ENCODE results near the gene SLC44A5. TPM values are rescaled to one million over a fixed set of nuclear protein-coding genes. Genes with fewer than 3 reads are reported as not detected.
"Not testable (repeated sequence)": the region's sequence is repeated elsewhere in the genome, so short reads cannot be mapped to it uniquely, and the experiment has no call there.

SLC44A5 gene
- total RNA-seq, 2 experiments from 2014 or later, result 0.79 to 0.89 TPM

- POLR2A ChIA-PET, result no interaction called here
- Mint-ChIP-seq H3K9me3 (no peaks in the 10 kb centered on the region), H3K27me3 (no peaks in the 10 kb centered on the region), H3K27ac (no peak overlapping the region), H3K36me3 (no peaks in the 10 kb centered on the region), H3K4me3 (no peak overlapping the region), H3K4me1 (no peaks in the 10 kb centered on the region)
- no peak for ATAC-seq (ENCODE audit: low read depth)
- no peak for DNase-seq
Measured at GRCh38 chr1:75438355-75438754, 172.6 kb downstream of the SLC44A5 start.

- POLR2A ChIA-PET, result no interaction called here
- ATAC-seq (ENCODE audit: low read depth), result no peak
- no peaks in the 10 kb centered on the region for H3K27me3 Mint-ChIP-seq
- no peak overlapping the region for H3K27ac Mint-ChIP-seq
- H3K36me3 Mint-ChIP-seq, result no peaks in the 10 kb centered on the region
- H3K4me3 Mint-ChIP-seq, result no peak overlapping the region
- H3K4me1 Mint-ChIP-seq, result no peaks in the 10 kb centered on the region
- H3K9me3 Mint-ChIP-seq, result no peaks in the 10 kb centered on the region
- no peak for DNase-seq
Measured at GRCh38 chr1:75431843-75432242, 179.1 kb downstream of the SLC44A5 start.

DNA sequence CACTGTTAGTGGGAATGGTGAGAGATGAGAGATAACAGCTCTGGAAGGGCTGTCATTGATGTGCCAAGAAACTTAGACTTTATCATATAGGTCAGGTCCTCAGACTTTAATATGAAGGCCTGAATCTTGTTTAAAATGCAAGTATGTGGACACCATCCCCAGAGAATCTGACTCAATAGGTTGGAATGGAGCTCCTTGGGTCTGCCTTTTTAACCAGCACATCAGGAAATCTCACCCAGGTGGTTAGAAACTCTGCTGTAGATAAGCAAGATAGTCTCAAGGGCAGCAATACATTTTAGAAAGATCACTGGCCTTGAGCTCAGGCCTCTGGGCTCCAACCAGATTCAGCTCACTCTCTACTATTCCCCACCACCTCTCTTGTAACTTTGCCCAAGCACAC is 180.4 kb downstream of the SLC44A5 start:
- Mint-ChIP-seq H3K27me3 (no peaks in the 10 kb centered on the region), H3K27ac (no peak overlapping the region), H3K36me3 (no peaks in the 10 kb centered on the region), H3K4me3 (no peak overlapping the region), H3K9me3 (no peaks in the 10 kb centered on the region), H3K4me1 (no peaks in the 10 kb centered on the region)
- POLR2A ChIA-PET, result no interaction called here
- ATAC-seq (ENCODE audit: low read depth) (no peak), DNase-seq (no peak)

GRCh38 chr1:75426688-75427087 is 184.2 kb downstream of the SLC44A5 start:
- no peaks in the 10 kb centered on the region for H3K27me3 Mint-ChIP-seq
- H3K4me1 Mint-ChIP-seq, result no peaks in the 10 kb centered on the region
- H3K4me3 Mint-ChIP-seq, result no peak overlapping the region
- POLR2A ChIA-PET, result no interaction called here
- ATAC-seq (ENCODE audit: low read depth) (no peak), DNase-seq (no peak)
- no peaks in the 10 kb centered on the region for H3K36me3 Mint-ChIP-seq
- H3K27ac Mint-ChIP-seq, result no peak overlapping the region
- no peaks in the 10 kb centered on the region for H3K9me3 Mint-ChIP-seq

- no peak overlapping the region for H3K4me3 Mint-ChIP-seq
- no peak overlapping the region for H3K27ac Mint-ChIP-seq
- no peak for DNase-seq
Measured at GRCh38 chr1:75425001-75425650, 185.8 kb downstream of the SLC44A5 start.

GRCh38 chr1:75423616-75424015 is 187.3 kb downstream of the SLC44A5 start:
- Mint-ChIP-seq H3K9me3 (no peaks in the 10 kb centered on the region), H3K27me3 (no peaks in the 10 kb centered on the region), H3K27ac (no peak overlapping the region), H3K4me1 (no peaks in the 10 kb centered on the region), H3K36me3 (no peaks in the 10 kb centered on the region), H3K4me3 (no peak overlapping the region)
- DNase-seq (no peak), ATAC-seq (ENCODE audit: low read depth) (no peak)
- POLR2A ChIA-PET, result no interaction called here

More at GRCh38 chr1:75425001-75425650, 185.8 kb downstream of the SLC44A5 start:
- Mint-ChIP-seq H3K36me3 (no peaks in the 10 kb centered on the region), H3K27me3 (no peaks in the 10 kb centered on the region), H3K9me3 (no peaks in the 10 kb centered on the region), H3K4me1 (no peaks in the 10 kb centered on the region)
- POLR2A ChIA-PET, result no interaction called here
- no peak for ATAC-seq (ENCODE audit: low read depth)

GRCh38 chr1:75423136-75423535 is 187.8 kb downstream of the SLC44A5 start:
- POLR2A ChIA-PET, result no interaction called here
- Mint-ChIP-seq H3K9me3 (no peaks in the 10 kb centered on the region), H3K4me1 (no peaks in the 10 kb centered on the region), H3K27me3 (no peaks in the 10 kb centered on the region), H3K36me3 (no peaks in the 10 kb centered on the region), H3K27ac (no peak overlapping the region), H3K4me3 (no peak overlapping the region)
- no peak for DNase-seq
- no peak for ATAC-seq (ENCODE audit: low read depth)

GRCh38 chr1:75421371-75421770 is 189.5 kb downstream of the SLC44A5 start:
- Mint-ChIP-seq H3K27ac (no peak overlapping the region), H3K9me3 (no peaks in the 10 kb centered on the region), H3K4me3 (no peak overlapping the region), H3K27me3 (no peaks in the 10 kb centered on the region), H3K36me3 (no peaks in the 10 kb centered on the region), H3K4me1 (no peaks in the 10 kb centered on the region)
- DNase-seq (no peak), ATAC-seq (ENCODE audit: low read depth) (no peak)
- POLR2A ChIA-PET, result no interaction called here

DNA sequence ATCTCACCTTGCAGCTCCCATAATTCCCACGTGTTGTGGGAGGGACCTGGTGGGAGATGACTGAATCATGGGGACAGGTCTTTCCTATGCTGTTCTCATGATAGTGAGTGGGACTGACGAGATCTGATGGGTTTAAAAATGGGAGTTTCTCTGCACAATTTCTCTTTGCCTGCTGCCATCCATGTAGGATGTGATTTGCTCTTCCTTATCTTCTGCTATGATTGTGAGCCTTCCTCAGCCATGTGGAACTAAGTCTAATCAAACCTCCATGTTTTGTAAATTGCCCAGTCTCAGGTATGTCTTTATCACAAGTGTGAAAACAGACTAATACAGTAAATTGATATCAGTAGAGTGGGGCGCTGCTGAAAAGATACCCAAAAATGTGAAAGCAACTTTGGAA is 195.7 kb downstream of the SLC44A5 start:
- Mint-ChIP-seq H3K27me3 (no peaks in the 10 kb centered on the region), H3K36me3 (no peaks in the 10 kb centered on the region), H3K27ac (no peak overlapping the region), H3K9me3 (no peaks in the 10 kb centered on the region), H3K4me1 (no peaks in the 10 kb centered on the region), H3K4me3 (no peak overlapping the region)
- DNase-seq, result no peak
- POLR2A ChIA-PET, result no interaction called here
- no peak for ATAC-seq (ENCODE audit: low read depth)

DNA sequence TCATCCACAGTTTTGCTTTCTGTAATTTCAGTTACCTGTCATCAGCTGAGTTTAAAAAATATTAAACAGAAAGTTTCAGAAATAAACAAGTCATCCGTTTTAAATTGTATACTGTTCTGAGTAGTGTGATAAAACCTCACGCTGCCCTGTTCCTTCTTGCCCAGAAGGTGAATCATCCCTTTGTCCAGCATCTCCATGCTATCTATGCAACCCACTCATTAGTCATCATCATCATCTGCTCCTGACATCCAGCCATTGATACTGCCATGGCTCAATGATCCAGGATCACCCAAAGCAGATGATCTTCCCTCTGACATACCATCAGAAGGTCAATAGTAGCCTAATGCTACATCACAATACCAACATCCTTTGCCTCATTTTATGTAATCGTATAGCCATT is 198.3 kb downstream of the SLC44A5 start:
- Mint-ChIP-seq H3K9me3 (no peaks in the 10 kb centered on the region), H3K36me3 (no peaks in the 10 kb centered on the region), H3K27ac (no peak overlapping the region), H3K27me3 (no peaks in the 10 kb centered on the region), H3K4me1 (no peaks in the 10 kb centered on the region), H3K4me3 (no peak overlapping the region)
- ATAC-seq (ENCODE audit: low read depth), result no peak
- POLR2A ChIA-PET, result no interaction called here
- DNase-seq, result no peak

DNA sequence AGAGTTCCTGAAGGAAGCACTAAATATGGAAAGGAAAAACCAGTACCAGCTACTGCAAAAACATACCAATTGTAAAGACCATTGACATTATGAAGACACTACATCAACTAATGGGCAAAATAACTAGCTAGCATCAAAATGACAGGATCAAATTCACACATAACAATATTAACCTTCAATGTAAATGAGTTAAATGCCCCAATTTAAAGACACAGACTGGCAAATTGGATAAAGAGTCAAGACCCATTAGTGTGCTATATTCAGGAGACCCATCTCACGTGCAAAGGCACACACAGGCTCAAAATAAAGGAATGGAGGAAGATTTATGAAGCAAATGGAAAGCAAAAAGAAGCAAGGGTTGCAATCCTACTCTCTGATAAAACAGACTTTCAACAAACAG is 206.2 kb downstream of the SLC44A5 start:
- DNase-seq; H3K27ac Mint-ChIP-seq; H3K9me3 Mint-ChIP-seq; H3K36me3 Mint-ChIP-seq; H3K4me1 Mint-ChIP-seq; H3K27me3 Mint-ChIP-seq; POLR2A ChIA-PET; ATAC-seq (ENCODE audit: low read depth); H3K4me3 Mint-ChIP-seq: not testable (repeated sequence)

DNA sequence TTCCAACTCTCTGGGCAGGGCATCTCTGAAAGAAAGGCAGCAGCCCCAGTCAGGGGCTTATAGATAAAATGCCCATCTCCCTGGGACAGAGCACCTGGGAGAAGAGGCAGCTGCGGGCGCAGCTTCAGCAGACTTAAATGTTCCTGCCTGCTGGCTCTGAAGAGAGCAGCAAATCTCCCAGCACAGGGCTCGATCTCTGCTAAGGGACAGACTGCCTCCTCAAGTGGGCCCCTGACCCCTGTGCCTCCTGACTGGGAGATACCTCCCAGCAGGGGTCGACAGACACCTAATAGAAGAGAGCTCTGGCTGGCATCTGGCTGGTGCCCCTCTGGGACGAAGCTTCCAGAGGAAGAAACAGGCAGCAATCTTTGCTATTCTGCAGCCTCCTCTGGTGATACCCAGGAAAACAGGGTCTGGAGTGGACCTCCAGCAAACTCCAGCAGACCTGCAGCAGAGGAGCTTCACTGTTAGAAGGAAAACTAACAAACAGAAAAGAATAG is 207.7 kb downstream of the SLC44A5 start:
- H3K27me3 Mint-ChIP-seq; H3K27ac Mint-ChIP-seq; H3K4me3 Mint-ChIP-seq; POLR2A ChIA-PET; H3K9me3 Mint-ChIP-seq; H3K4me1 Mint-ChIP-seq; DNase-seq; ATAC-seq (ENCODE audit: low read depth); H3K36me3 Mint-ChIP-seq: not testable (repeated sequence)

- no peak overlapping the region for H3K4me3 Mint-ChIP-seq
- ATAC-seq (ENCODE audit: low read depth), result no peak
- H3K9me3 Mint-ChIP-seq, result peaks cover 6% of the 10 kb centered on the region
- H3K36me3 Mint-ChIP-seq, result no peaks in the 10 kb centered on the region
- no peak for DNase-seq
- peaks cover 2% of the 10 kb centered on the region for H3K4me1 Mint-ChIP-seq
- H3K27ac Mint-ChIP-seq, result no peak overlapping the region
- no peaks in the 10 kb centered on the region for H3K27me3 Mint-ChIP-seq
- POLR2A ChIA-PET, result no interaction called here
Measured at GRCh38 chr1:75400716-75401115, 210.2 kb downstream of the SLC44A5 start.

DNA sequence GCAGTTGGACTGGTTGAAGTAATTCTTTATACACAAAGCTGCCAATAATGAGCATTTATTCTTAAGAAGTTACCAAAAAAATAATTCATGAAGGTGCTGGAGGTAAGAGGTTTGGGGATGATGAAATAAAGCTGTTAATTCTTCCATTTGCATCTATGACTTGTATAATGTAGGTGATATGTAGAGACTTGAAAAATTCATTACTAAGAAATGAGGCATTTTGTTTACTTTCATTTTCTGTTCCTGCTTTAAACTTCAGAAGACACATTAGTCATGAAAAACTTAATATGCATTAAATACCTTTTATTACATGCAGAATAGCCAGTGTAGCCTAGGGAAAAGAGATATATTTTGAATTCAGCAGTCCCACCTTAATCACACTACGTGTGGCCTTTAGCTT is 214.2 kb downstream of the SLC44A5 start:
- no peak overlapping the region for H3K4me3 Mint-ChIP-seq
- peaks cover 3% of the 10 kb centered on the region for H3K9me3 Mint-ChIP-seq
- H3K36me3 Mint-ChIP-seq, result no peaks in the 10 kb centered on the region
- no peaks in the 10 kb centered on the region for H3K27me3 Mint-ChIP-seq
- peaks cover 2% of the 10 kb centered on the region for H3K4me1 Mint-ChIP-seq
- POLR2A ChIA-PET, result no interaction called here
- no peak overlapping the region for H3K27ac Mint-ChIP-seq
- ATAC-seq (ENCODE audit: low read depth) (no peak), DNase-seq (no peak)

- no peak overlapping the region for H3K4me3 Mint-ChIP-seq
Measured at GRCh38 chr1:75396260-75396659, 214.7 kb downstream of the SLC44A5 start.

More at GRCh38 chr1:75396260-75396659, 214.7 kb downstream of the SLC44A5 start:
- ATAC-seq (ENCODE audit: low read depth), result no peak
- H3K27me3 Mint-ChIP-seq, result no peaks in the 10 kb centered on the region
- DNase-seq, result no peak
- no peaks in the 10 kb centered on the region for H3K36me3 Mint-ChIP-seq
- peaks cover 3% of the 10 kb centered on the region for H3K9me3 Mint-ChIP-seq
- peaks cover 2% of the 10 kb centered on the region for H3K4me1 Mint-ChIP-seq
- H3K27ac Mint-ChIP-seq, result no peak overlapping the region
- POLR2A ChIA-PET, result no interaction called here

Measured in activated naive CD8-positive, alpha-beta T cell treated with anti-CD3 and anti-CD28 coated beads, Interleukin-2, amount 10 ng/mL, durations not matched to agents 7 days and 5 days (primary cell).